Kidney epithelial cell (primary cell): ENCODE results near the gene RPN1. TPM values are rescaled to one million over a fixed set of nuclear protein-coding genes. Genes with fewer than 3 reads are reported as not detected.
A peak's percentile ranks its signal among the peaks of the same experiment; 100 is the strongest.

Source experiments
- DNase-seq: peaks from one replicate; pipeline ENCODE4 v3.0.0-alpha.2; 2010; ENCODE audit warnings: low read depth
- H3K27me3 ChIP-seq: 2 replicates; pipeline ENCODE4 v1.6.0; 2011; ENCODE audit warnings: low read length; ENCODE audit not compliant: control insufficient read depth, insufficient read depth
- H3K36me3 ChIP-seq: 2 replicates; pipeline ENCODE4 v1.5.1; 2011; ENCODE audit warnings: low read length; ENCODE audit not compliant: control insufficient read depth, insufficient read depth
- H3K4me3 ChIP-seq: 2 replicates; pipeline ENCODE4 v1.5.1; 2011; ENCODE audit warnings: low read depth, mild to moderate bottlenecking, control low read depth, low read length
- CTCF ChIP-seq: IDR thresholded peaks from 2 replicates; pipeline ENCODE4 v1.5.1; 2011; ENCODE audit warnings: mild to moderate bottlenecking, moderate library complexity, low read length, control low read depth, inconsistent platforms; ENCODE audit not compliant: insufficient read depth, poor library complexity, severe bottlenecking
- total RNA-seq: library from RNA; depleted of rRNA; stranded (reverse); fragments of >200 nt; gene quantifications from 2 replicates; pipeline ENCODE4 v1.2.3, GENCODE V29; 2015

RPN1 gene
- total RNA-seq, 1 donor from 2014 or later: 362 TPM

DNA sequence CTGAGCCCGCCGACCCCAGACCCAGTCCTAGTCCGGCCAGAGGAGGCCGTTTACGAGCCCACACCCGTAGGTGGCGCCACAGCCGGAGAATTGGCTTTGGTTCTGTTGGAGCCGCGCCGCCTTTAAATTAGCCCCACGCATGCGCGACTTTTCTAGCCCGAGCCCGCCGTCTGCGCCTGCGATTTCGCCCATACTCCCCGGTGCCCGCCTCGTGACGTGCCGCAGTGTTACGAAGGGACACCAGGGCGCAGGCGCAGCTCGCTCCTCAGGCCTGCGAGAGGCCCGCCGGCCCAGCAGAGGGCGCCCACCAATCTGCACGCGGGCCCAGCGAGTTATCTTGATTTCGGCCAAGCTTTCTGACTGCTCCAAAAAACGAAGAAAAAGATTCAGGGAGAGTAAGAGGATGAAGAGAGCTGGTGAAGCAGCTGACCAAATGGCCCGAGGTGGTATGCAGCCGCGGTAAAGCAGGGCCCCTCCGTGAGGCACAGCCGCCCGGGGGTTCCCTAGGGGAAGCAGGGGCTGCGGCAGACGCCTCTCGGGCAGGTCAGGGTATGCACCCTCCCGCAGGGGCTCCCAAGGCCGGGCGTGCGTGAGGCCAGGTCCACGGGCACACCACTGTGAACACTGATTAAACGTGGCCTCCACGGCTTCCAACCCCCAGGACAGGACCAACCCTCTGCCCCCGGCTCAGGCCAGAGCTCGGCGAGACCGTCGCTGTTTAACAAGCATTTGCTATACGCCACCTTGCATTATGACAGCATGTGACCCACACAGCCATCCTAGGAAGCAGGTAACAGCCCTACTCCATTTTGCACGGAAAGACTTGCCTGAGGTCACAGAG, 32.8 kb downstream of the RPN1 start:
- Histone ChIP-seq H3K36me3 (peaks cover 7% of the 10 kb centered on the region), H3K27me3 (no peaks in the 10 kb centered on the region), H3K4me3 (peak overlapping the region; percentile 66)
- DNase-seq: peak; percentile 67
- peak; percentile 93 for TF ChIP-seq CTCF

DNA sequence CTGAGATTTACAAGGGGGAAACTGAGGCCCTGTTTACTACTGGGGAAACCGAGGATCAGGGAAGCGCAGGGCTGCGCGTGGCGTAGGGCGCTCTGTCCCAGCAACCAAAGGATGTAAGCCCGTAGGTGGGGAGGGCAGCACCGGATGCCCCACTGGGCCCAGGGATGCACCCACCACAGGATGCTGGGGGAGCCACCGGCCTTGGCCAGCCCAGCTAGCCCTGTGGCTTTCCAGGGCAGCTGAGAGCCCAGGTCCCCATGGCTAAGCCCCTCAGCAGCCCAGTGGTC, 33.4 kb downstream of the RPN1 start:
- Histone ChIP-seq H3K4me3 (peak overlapping the region; percentile 27), H3K27me3 (no peaks in the 10 kb centered on the region), H3K36me3 (peaks cover 6% of the 10 kb centered on the region)
- no peak for DNase-seq
- TF ChIP-seq CTCF: no peak

DNA sequence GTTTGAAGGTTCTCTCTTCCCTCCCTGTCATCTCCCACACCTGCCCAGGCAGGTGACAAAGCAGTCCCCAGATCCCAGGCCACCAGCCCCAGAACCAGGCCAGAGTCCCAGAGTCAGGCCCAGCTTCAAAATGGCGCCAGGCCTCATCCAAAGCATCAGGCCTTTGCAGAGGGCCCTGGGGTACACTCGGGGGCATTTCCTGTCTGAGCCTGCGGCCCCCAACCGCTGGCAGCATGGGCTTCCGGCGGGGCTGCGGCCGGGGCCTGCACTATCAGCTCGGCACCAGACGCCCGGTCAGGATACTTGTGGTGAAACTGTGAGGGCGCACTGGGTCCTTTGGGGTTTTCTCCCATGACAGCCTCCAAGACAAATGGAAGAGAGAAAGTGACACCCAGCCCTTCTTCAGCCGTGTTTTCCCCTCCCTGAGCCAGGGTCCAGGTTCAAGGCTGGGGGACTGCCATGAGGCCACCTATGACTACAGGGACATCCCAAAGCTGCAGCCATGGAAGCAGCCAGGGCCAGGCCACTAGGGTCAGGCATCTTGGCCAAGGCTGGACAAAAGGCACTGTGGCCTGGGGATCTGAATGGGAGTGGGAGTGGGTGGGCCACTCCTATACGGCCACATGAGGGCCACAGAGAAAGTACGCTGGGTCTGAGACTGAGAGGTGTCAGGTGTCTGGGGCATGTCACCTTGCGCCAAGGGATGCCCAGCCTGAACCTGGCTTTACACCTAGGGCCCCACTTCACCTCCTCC, 33.9 kb downstream of the RPN1 start:
- DNase-seq: no peak
- H3K36me3 ChIP-seq: peaks cover 1% of the 10 kb centered on the region
- TF ChIP-seq CTCF: no peak
- H3K4me3 ChIP-seq: no peak overlapping the region
- H3K27me3 ChIP-seq: no peaks in the 10 kb centered on the region

DNA sequence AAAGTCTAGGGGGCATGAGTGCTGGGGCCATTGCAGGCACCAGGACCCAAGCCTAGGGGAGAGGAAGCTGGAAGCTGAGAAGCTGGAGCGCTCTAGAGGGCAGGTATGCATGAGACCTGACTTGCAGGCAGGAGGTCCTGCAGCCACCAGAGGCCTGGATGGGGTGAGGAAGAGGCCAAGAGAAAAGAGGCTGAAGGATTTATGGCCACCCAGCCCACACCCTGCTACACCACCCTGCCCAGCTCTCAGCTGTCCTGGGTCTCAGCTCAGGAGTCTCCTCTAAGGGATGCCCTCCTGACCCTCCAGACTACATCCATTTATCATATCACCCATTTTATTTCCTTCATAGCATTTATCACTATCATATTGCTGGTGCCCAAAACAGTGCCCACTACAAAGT, 36.5 kb downstream of the RPN1 start:
- TF ChIP-seq CTCF: no peak
- Histone ChIP-seq H3K27me3 (no peaks in the 10 kb centered on the region), H3K36me3 (no peaks in the 10 kb centered on the region), H3K4me3 (no peak overlapping the region)
- DNase-seq: no peak

GRCh38 chr3:128613083-128613829, 37.4 kb downstream of the RPN1 start:
- Histone ChIP-seq H3K36me3 (no peaks in the 10 kb centered on the region), H3K4me3 (no peak overlapping the region), H3K27me3 (no peaks in the 10 kb centered on the region)
- DNase-seq: no peak
- TF ChIP-seq CTCF: no peak
